Measurements from ENCODE around the gene ANKRD12.

GRCh38 chr18:9117980-9118841 lies 18.4 kb upstream of the ANKRD12 start:
- TF ChIP-seq CTCF (IDR thresholded peaks at IDR 0.05) (no peak), POLR2AphosphoS5 (IDR thresholded peaks at IDR 0.05; ENCODE audit: low read depth, low read length) (no peak)
